Stimulated activated CD4-positive, alpha-beta T cell treated with anti-CD3 and anti-CD28 coated beads, Interleukin-12 subunit alpha, Interleukin-12 subunit beta, amount 100 ng/mL, for 48 hours (primary cell): ENCODE data around the gene MRPL12.

ENCODE experiments used
- DNase-seq, 3 donors: peaks; one replicate each; pipeline ENCODE4 v3.0.0-alpha.2; 2020; ENCODE audit warnings: low read depth in 2 of 3, low spot score in 1 of 3

The MRPL12 gene

DNA sequence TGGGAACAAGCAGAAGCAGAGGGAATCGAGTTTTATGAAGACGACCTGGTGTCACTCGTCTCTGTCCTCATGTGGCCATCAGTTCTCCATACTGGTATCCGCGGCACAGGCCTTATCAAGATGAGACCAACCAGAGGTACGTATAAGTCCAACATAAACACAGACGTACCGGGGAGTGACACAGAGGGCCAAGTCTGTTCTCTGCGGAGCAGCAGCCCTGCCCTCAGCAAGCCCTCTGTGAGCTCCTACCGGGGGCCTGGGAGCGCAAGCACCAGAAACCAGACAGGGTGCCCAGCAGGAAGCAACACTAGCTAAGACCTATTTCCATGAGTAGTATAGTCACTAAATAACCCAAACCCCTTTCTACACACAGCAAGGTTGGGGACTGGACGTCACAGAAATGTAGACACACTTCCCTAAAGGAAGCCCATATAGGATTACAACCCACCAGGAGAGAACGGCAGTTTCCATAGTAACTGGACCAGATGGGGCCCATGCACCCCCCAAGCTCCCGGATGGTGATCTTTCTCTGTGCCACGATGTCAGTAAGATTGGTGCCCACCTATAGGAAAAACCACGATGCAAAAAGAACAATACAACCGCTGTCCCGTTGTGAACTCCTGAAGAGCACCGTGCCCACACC, 20.5 kb upstream of the MRPL12 start:
- no peak for DNase-seq

DNA sequence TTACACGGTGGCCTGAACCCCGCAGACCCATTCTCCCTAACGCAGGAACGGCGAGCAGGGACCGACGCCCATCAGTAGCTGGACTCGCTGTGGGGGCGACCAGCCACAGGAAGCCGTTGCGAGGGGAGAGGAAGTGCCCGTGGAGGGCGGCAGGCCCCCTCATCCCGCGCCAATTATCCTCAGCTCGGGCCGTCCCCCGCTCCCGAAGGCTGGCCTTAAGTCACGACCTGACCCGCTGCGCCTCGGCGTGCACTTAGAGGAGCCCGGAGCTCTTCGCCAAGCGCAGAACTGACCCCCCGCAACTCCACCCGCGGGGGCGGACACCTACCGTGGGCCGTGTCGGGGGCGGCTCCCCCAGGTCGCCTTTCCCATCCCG, 20.0 kb upstream of the MRPL12 start:
- no peak for DNase-seq

DNA sequence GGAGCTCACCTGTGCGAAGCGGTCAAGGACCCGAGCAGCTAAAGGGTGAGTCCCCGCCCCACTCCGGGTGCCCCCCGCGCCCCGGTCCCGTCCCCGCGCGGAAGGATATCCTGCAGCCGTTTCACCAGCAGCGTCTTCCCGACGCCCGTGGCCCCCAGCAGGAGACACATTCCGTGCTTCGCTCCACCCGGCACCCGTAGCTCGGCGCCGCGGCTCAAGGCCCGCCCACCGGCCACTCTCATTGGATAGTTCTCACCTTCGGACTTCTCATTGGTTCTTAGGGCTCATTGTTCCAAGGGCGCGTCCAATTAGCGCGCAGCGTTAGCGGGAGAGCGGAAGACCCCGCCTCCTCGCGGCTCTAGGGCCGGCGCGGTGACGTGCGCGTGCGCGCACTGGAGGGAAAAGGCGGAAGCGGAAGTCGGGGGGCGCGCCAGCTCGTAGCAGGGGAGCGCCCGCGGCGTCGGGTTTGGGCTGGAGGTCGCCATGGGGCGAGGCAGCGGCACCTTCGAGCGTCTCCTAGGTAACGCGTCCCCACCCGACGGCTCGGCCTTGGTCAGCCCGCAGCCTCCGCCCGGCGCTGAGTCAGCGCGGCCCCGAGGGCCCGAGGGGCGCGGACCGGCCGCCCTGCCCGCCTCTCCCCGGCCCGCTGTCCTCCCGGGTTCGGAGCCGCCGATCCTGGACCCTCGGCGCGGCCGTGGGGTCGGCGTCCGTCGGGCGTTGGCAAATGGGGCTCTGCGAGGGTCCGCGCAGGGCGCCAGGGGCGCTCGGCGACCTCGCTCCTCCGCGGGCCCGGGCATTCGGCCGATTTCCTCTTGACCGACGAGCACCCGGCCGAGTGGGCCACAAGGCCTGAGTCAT, 19.4 kb upstream of the MRPL12 start, which contains the start of the genes ARL16 and HGS:
ARL16 (minus strand) TSS at position 214 of the 858 bp plus-strand sequence; CDS start at position 170, 44 bp downstream.
HGS (plus strand) TSS at position 428 of the 858 bp plus-strand sequence; CDS start at position 484, 56 bp downstream.
- DNase-seq = peak; percentile 96 to 98 (median 97)

DNA sequence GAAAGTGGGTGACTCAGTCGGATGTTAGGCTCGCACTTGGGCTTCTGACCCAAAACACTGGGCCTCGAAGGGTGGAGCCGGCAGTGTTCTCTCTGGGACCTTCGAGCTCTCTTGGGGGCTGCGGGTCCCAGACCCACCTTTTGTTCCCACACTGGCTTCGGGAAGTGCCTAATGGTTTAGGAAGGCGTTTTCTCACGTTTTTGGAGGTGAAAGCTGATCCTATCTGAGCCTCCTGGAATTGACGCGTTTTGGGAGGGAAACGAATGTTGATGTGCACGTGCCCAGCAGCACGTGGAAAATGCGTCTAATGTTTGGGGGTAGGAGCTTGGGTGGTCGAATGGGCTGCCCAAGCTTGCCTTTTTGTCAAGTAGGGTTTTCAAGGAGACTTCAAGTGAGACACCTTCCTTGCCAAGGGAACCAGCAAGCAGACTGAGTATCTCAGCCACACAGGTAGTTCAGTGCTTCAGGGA, 18.7 kb upstream of the MRPL12 start:
- DNase-seq = no peak

DNA sequence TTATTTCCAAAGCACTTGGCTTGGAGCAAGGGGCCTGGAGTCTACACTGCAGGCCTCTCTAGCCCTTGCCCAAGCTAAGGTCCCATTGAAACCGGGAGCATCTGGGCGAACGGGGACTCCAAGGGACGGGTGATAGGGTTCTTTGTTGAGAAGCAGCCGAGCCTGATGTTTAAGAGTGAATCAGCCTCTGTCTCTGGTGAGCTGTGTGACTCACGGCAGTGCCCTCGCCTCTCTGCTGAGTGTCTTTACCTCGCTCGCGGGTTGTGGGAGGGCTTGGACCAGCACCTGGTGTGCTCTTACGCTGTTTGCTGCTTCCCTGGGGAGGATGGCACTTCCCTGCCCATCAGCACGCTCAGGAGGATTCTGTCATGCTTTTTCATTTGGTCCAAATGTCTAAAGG, 18.1 kb upstream of the MRPL12 start:
- DNase-seq = peak; percentile 39 to 41 (median 40)

DNA sequence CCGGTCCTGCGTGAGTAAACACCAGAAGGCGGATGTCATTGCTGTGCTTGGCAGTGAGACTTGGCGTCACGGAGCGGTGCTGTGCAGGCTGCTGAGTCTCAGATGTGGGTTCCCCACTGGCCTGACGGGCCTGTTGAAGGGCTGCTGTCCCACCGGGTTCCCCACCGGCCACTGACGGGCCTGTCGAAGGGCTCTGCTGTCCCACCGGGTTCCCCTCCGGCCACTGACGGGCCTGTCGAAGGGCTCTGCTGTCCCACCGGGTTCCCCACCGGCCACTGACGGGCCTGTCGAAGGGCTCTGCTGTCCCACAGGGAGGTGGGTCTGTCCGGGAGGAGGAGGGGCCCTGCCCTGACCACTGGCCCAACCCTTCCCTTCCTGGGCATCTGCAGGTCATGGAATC, 16.6 kb upstream of the MRPL12 start:
- no peak for DNase-seq

DNA sequence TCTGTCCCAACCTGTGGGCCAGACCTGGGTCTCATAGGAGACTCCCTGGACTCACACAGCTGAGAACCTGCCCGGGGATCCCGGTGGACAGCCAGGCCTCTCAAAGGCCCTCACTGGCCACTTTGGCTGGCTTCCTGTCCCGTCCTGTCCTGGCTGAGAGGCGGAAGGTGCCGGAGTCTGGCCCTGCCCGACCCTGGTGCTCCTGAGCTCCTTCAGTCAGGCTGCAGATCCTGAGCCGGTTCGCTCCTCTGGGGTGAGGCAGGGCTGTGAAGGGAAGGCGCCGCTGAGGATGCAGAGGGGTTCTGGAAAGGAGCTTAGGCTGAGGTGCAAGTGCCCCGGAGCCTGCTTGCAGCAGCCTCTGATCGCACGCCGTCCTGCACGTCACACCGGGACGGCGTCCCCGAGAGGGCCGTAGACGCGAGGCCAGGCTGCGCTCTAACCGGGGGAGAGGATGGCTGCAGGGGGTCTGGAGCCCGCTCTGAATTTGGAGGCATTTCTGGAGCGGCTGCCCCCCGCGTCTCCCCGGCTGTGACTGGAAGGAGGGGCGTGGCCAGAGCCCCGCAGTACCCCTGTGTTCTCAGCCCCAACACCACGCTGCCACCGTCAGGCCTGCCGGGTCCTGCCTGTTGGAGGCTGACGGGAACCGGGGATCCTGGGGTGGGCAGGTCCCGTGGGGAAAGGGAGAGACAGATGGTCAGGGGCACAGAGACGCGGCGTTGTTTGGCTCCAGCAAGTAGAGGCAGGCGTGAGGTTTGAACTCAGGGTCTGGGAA, 15.2 kb upstream of the MRPL12 start:
- no peak for DNase-seq

DNA sequence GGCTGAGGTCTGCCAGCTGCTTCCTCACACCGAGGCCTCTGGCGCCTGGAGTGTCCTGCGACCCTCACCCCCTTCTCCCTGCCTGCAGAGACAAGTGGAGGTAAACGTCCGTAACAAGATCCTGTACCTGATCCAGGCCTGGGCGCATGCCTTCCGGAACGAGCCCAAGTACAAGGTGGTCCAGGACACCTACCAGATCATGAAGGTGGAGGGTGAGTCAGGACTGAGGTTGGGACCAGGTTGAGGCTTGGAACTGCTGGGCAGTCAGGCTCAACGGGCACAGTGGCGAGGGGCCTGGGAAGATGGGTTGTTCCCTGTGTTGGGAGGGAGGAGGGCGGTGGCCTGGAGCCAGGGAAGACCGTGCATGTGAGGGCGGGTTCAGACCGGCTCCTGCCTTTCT, 14.6 kb upstream of the MRPL12 start:
- DNase-seq = no peak

DNA sequence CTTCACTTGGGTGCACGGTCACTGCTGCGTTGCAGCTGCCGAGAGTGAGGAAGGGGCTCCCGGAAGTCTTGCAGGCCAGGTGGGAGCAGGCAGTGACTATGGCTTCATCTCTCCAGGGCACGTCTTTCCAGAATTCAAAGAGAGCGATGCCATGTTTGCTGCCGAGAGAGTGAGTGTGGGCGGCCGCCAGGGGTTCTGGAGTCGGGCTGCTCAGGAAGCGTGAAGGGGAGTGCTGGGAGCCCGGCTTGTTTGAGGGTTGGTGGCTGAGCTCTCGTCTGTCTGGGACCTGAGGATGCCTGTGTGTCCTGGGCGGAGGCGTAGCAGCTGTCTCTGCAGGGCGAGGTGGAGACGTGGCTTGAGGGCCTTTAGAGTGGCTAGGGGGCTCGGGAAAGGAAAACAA, 13.1 kb upstream of the MRPL12 start:
- DNase-seq = no peak

DNA sequence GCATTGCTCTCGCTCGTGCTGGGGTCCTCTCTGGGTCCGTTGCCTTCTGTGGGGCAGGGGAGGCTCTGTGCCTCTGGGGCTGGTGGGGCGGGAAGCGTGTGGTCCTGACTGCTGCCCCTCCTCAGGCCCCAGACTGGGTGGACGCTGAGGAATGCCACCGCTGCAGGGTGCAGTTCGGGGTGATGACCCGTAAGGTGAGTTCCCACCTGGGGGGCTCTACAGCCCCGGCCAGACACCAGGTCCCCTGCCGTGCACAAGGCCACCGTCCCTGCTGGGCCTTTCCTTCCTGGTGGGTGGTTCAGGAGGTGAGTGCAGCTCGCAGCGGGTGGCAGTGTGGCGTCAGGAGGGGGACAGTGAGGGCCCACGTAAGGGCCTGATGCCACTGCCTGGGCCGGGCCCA, 12.6 kb upstream of the MRPL12 start:
- DNase-seq = no peak

DNA sequence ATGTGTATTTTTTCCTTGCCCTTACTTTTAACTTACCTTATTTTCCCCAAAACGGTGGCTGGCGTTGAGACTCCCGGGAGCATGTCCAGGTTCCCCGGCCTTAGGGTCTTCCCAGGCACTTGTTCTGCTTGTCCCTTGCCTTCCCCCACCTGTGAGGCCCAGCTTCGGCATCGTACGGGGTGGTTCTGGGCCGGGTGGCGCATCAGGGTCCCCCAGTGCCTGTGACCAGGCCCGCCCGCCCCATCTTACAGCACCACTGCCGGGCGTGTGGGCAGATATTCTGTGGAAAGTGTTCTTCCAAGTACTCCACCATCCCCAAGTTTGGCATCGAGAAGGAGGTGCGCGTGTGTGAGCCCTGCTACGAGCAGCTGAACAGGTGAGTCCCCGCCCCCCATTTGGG, 12.0 kb upstream of the MRPL12 start:
- no peak for DNase-seq

DNA sequence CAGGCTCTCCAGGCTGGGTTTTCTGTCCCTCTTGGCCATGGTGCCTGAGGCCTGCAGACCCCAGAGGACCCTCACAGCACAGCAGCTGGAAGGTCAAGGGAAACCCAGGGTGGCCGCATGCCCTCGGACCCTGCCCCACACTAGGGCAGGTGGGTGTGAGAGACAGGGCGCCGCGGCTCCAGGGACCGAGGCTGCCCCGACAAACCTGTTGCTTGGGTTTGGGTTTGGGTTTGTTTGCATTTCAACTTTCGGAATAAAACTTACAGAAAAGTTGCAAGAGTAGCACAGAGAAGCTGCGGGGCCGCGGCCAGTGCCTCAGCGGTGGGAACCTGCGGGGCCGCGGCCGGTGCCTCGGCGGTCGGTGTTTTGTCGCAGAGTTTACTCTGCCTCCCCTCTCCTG, 11.6 kb upstream of the MRPL12 start:
- no peak for DNase-seq

DNA sequence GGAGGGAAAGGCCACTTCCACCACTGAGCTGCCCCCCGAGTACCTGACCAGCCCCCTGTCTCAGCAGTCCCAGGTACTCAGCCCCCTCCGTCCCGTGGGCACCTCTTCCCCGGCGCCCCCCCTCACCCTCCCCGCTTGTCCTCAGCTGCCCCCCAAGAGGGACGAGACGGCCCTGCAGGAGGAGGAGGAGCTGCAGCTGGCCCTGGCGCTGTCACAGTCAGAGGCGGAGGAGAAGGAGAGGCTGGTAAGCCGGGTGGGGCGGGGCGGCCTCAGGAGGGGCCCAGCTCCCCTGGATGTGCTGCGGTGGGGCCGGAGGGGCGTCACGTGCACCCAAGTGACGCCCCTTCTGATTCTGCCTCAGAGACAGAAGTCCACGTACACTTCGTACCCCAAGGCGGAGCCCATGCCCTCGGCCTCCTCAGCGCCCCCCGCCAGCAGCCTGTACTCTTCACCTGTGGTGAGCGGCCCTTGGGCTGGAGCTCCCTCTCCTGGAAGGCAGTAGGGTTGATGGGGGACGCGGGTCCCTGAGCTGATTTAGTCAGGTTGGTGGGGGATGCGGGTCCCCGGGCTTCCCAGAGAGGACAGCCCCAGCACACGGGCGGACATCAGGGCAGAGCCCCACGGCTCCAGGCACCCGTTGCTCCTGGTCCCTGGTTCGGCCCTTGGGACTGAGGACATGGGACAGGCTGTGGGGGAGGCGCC, 9.5 kb upstream of the MRPL12 start:
- DNase-seq = no peak

DNA sequence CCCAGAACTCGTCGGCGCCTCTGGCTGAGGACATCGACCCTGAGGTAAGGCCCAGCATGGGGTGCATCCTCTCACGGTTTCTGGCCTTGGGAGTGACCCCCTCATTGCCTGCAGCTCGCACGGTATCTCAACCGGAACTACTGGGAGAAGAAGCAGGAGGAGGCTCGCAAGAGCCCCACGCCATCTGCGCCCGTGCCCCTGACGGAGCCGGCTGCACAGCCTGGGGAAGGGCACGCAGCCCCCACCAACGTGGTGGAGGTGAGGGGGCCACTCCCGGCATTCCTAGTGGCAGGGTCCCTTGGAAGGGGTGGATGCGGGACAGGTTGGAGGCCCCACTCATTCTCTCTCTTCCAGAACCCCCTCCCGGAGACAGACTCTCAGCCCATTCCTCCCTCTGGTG, 8.4 kb upstream of the MRPL12 start:
- DNase-seq = no peak

DNA sequence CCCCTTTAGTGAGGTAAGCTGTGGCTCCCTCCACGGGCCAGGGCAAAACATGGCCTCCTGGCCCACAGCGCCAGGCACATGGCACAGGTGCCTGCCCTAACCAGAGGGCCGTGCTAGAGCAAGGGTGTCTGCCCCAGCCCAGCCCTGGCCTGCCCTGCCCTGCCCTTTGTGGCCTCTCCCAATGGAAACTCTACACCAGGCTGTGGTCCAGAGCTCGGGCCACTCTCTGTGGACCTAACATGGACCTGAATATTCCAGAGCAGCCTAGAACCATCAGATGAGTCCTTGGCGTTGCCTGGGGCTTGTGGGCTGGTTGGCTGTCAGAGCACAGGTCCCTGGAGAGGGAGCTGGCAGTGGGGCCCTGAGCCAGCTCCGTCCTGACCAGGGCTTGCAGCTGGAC, 8.0 kb upstream of the MRPL12 start:
- no peak for DNase-seq

DNA sequence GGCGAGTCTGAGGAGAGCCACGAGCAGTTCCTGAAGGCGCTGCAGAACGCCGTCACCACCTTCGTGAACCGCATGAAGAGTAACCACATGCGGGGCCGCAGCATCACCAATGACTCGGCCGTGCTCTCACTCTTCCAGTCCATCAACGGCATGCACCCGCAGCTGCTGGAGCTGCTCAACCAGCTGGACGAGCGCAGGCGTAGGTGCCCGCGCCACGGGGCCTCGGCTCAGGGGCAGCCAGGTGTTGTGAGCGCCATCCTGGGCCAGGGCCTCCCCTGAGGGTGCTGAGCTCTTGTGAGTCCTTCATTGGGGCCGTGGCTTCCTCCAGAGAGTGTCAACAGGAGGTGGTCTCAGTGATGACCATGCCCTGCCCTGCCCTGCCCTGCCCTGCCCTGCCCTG, 7.4 kb upstream of the MRPL12 start:
- no peak for DNase-seq

DNA sequence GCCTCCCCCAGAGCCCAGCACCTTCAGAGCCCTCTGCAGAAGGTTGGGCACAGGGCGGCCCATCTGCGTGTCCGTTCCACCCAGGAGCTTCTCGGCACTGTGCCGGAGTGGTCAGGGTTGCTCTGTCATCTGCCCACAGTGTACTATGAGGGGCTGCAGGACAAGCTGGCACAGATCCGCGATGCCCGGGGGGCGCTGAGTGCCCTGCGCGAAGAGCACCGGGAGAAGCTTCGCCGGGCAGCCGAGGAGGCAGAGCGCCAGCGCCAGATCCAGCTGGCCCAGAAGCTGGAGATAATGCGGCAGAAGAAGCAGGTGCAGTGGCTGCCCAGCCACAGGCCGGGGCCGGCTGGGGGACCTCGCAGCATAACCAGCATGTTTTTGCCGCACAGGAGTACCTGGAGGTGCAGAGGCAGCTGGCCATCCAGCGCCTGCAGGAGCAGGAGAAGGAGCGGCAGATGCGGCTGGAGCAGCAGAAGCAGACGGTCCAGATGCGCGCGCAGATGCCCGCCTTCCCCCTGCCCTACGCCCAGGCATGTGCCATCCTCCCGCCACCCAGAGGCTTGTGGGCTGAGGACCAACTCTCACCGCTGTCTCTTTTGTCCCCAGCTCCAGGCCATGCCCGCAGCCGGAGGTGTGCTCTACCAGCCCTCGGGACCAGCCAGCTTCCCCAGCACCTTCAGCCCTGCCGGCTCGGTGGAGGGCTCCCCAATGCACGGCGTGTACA, 6.8 kb upstream of the MRPL12 start:
- DNase-seq = no peak

DNA sequence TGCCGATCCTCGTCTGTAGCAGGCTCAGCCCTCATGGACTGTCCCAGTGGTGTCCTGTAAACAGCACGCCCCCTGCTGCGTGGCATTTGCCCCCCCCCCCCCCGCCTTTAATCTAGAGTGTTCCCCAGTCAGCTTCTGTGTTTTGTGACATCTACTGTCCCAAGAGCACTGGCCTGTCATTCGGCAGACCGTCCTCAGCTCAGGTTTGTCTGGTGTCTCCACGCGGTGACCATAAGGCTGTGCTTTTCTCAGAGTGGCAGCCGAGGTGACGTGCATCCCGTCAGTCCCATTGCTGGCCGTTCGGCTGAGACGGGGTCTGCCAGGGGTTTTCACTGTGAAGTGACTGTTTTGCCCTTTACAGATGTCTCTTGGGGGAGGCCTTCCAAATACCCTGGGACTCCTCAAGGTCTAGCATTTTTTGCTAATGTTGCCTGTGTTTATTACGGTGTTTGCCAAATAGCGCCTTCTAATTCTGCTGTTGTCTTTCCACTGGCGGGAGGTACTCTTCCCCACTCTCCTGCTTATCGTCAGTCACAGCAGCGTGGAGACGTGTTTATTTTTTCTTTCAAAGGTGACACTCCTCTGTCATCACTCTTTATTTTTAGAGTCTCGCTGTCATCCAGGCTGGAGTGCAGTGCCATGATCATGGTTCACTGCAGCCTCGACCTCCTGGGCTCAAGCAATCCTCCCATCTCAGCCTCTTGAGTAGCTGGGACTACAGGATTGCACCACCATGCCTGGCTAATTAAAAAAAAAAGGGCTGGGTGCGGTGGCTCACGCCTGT, 5.7 kb upstream of the MRPL12 start:
- no peak for DNase-seq
